ENCODE measurements around the gene OR2L8. TPM values are rescaled to one million over a fixed set of nuclear protein-coding genes. Genes with fewer than 3 reads are reported as not detected.
"Not testable (repeated sequence)": the region's sequence is repeated elsewhere in the genome, so short reads cannot be mapped to it uniquely, and the experiment has no call there.

OR2L8 gene
- total and polyA plus RNA-seq, 2 of the 4 experiments (the other 2 are of a cell fraction): not detected

DNA sequence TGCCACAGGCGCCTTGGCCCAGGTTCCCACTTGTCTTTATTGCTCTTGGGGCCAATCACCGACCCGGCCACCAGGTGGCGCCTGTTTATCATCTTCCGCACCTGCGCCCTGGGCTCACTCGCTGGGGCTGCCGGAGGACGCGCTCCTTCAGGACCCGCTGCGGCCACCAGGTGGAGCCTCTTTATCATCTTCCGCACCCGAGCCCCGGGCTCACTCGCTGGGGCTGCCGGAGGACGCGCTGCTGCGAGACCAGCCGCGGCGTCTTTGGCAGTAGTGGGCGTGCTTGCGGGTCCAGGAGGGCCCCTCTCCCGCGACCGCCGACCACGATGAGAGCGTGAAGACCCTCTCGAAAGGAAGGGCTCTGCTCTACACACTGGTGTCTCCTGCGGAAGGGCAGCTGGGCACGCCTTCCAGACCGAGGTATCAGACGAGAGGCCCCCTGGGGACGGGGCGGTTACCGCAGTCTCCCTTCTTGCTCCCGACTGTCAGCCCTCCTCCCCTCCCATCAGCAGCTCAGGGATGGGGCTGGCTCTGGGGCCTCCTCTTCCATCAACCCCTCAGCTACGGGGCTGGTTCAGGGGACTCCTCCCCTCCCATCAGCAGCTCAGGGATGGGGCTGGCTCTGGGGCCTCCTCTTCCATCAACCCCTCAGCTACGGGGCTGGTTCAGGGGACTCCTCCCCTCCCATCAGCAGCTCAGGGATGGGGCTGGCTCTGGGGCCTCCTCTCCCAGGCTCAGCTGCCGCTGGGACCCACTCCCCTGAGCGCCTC lies 11.5 kb upstream of the OR2L8 start:
- H3K23ac ChIP-seq (ENCODE audit: low read depth, low read length); H3K27ac ChIP-seq (ENCODE audit: insufficient read depth, low read length); H2BK120ac ChIP-seq (ENCODE audit: low read depth, low read length); H2AK9ac ChIP-seq (replicated peaks; ENCODE audit: low read depth, low read length, poor library complexity); H3K14ac ChIP-seq (replicated peaks; ENCODE audit: low read depth, low read length); H3K18ac ChIP-seq (ENCODE audit: low read depth, low read length); intact Hi-C loops (cut with micrococcal nuclease); H2BK15ac ChIP-seq (ENCODE audit: low read depth, low read length); H3K9me1 ChIP-seq (ENCODE audit: insufficient read depth, low read length); BruUV-seq (replicated peaks); H3K27me3 ChIP-seq (ENCODE audit: control insufficient read depth, insufficient read depth, low read length); H3K36me3 ChIP-seq (ENCODE audit: control insufficient read depth, insufficient read depth, low read length); H3K4me2 ChIP-seq (ENCODE audit: low read depth, low read length); H4K91ac ChIP-seq (ENCODE audit: insufficient read depth, low read depth, low read length); H4K20me1 ChIP-seq (ENCODE audit: insufficient read depth, low read length); H2BK20ac ChIP-seq (ENCODE audit: low read depth, low read length); H4K5ac ChIP-seq (ENCODE audit: low read depth, low read length); dilution Hi-C loops (cut with HindIII; ENCODE audit: low sequenced_read_pairs, unreplicated experiment); H2BK5ac ChIP-seq (ENCODE audit: low read depth, low read length, poor library complexity, severe bottlenecking); in situ Hi-C loops (cut with MboI; ENCODE audit: low sequenced_read_pairs); POLR2A ChIA-PET (ENCODE audit: unreplicated experiment); H3K56ac ChIP-seq (ENCODE audit: extremely low read depth, insufficient read depth, low read length); H4K8ac ChIP-seq (ENCODE audit: low read depth in 2 of 2, low read length in 2 of 2); H3K79me1 ChIP-seq (ENCODE audit: low read depth in 1 of 2, low read length in 2 of 2); H3K4me1 ChIP-seq (ENCODE audit: control insufficient read depth, insufficient read depth, low read length); H2AK5ac ChIP-seq (ENCODE audit: low read depth, low read length); H3K4ac ChIP-seq (ENCODE audit: low read depth, low read length); ATAC-seq (ENCODE audit: low read depth); CTCF ChIA-PET; H3K9ac ChIP-seq (ENCODE audit: low read depth, low read length): not testable (repeated sequence)
- TF ChIP-seq, protein P1, sequence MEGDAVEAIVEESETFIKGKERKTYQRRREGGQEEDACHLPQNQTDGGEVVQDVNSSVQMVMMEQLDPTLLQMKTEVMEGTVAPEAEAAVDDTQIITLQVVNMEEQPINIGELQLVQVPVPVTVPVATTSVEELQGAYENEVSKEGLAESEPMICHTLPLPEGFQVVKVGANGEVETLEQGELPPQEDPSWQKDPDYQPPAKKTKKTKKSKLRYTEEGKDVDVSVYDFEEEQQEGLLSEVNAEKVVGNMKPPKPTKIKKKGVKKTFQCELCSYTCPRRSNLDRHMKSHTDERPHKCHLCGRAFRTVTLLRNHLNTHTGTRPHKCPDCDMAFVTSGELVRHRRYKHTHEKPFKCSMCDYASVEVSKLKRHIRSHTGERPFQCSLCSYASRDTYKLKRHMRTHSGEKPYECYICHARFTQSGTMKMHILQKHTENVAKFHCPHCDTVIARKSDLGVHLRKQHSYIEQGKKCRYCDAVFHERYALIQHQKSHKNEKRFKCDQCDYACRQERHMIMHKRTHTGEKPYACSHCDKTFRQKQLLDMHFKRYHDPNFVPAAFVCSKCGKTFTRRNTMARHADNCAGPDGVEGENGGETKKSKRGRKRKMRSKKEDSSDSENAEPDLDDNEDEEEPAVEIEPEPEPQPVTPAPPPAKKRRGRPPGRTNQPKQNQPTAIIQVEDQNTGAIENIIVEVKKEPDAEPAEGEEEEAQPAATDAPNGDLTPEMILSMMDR (conservative IDR thresholded peaks at IDR 0.05; ENCODE audit: low read depth, low read length): peak; percentile 63
- TF ChIP-seq RAD21 (IDR thresholded peaks at IDR 0.05; ENCODE audit: low read length): peak; percentile 29
- TF ChIP-seq SMC3 (IDR thresholded peaks at IDR 0.05; ENCODE audit: low read depth, low read length): peak; percentile 37; the same call in 1 of the 2 replicates
- H2AFZ ChIP-seq (replicated peaks; ENCODE audit: low read length, poor library complexity): peak overlapping the region; percentile 67
- WGBS, 2 experiments (ENCODE audit: extremely low coverage in 2 of 2, insufficient read length in 1 of 2): 28% methylated on average over 16 of the region's 44 CpGs; no CpG with 5 or more reads in 1 of the 2 experiments
- DNase-seq: peak; percentile 11
- peak overlapping the region; percentile 73 for H3K4me3 ChIP-seq (ENCODE audit: insufficient read depth, low read depth, low read length)
- H3K9me3 ChIP-seq (ENCODE audit: control insufficient read depth, insufficient read depth, low read length): peaks cover 13% of the 10 kb centered on the region; the same call in 1 of the 2 replicates

All from IMR-90 (cell line).